Endothelial cell of umbilical vein (primary cell): ENCODE data around the gene ACER3. TPM values are rescaled to one million over a fixed set of nuclear protein-coding genes. Genes with fewer than 3 reads are reported as not detected.

Source experiments
- BruUV-seq: library from RNA; stranded (reverse); fragments of 400-500 nt; replicated peaks from 2 replicates; lab custom pipeline; 2021; lab: Mats Ljungman, UMichigan
- CTCF ChIA-PET: fragments of 300-600, 350-600 bp; sonication (Branson Sonifier 250); formaldehyde crosslinking; loops from one replicate; lab custom pipeline; 2021; ENCODE audit warnings: antibody characterized with exemption, inconsistent platforms; lab: Charles Lee
- POLR2A ChIA-PET: fragments of 300-600, 350-600 bp; sonication (Branson Sonifier 250); formaldehyde crosslinking; loops from one replicate; lab custom pipeline; 2021; ENCODE audit warnings: antibody characterized with exemption, inconsistent platforms; lab: Charles Lee
- DNase-seq: peaks from one replicate; pipeline ENCODE4 v3.0.0-alpha.2; 2011; ENCODE audit warnings: low read depth, low spot score
- FAIRE-seq: peaks from 2 replicates; lab custom pipeline; 2011; peaks lifted over from hg19 to GRCh38; lab: Jason Lieb, UNC
- H2AFZ ChIP-seq: 2 replicates; pipeline ENCODE4 v1.6.0; 2012; ENCODE audit warnings: low read depth, low read length, control low read depth, inconsistent platforms
- H3K27ac ChIP-seq: 2 replicates; pipeline ENCODE4 v1.5.1; 2011; ENCODE audit warnings: low read depth, mild to moderate bottlenecking, control low read depth, low read length, moderate library complexity; ENCODE audit not compliant: insufficient read depth
- H3K27me3 ChIP-seq, 2 experiments: 2 replicates each; pipeline versions ENCODE4 v1.6.0 to v1.6.1; 2011; ENCODE audit warnings: low read length in 2 of 2, mixed read lengths in 1 of 2; ENCODE audit not compliant: control insufficient read depth in 2 of 2, insufficient read depth in 2 of 2
- H3K36me3 ChIP-seq, 2 experiments: 2 replicates in 1 of 2; 3 replicates in 1 of 2; pipeline ENCODE4 v1.5.1; 2011; ENCODE audit warnings: low read length in 2 of 2, mild to moderate bottlenecking in 1 of 2, moderate library complexity in 1 of 2; ENCODE audit not compliant: control insufficient read depth in 2 of 2, insufficient read depth in 2 of 2; ENCODE audit errors: extremely low read depth in 1 of 2
- H3K4me1 ChIP-seq: 3 replicates; pipeline ENCODE4 v1.5.1; 2011; ENCODE audit warnings: mild to moderate bottlenecking, low read length; ENCODE audit not compliant: control insufficient read depth, insufficient read depth; ENCODE audit errors: extremely low read depth
- H3K4me2 ChIP-seq: 2 replicates; pipeline ENCODE4 v1.6.1; 2011; ENCODE audit warnings: low read length, control low read depth, mixed read lengths; ENCODE audit not compliant: insufficient read depth
- H3K4me3 ChIP-seq, 3 experiments: fragments of 200-600 bp in 1 of 3; sonication (generic), shearing (Covaris generic) in 1 of 3; replicated peaks in 1 of 3; 2 replicates each; pipeline ENCODE4 v1.5.1; 2011 to 2016; ENCODE audit warnings: control low read depth in 3 of 3, low read length in 3 of 3, mild to moderate bottlenecking in 2 of 3, inconsistent platforms in 1 of 3, low read depth in 1 of 3, moderate library complexity in 1 of 3; ENCODE audit not compliant: insufficient read depth in 1 of 3
- H3K79me2 ChIP-seq: 2 replicates; pipeline ENCODE4 v1.6.0; 2012; ENCODE audit warnings: low read length, inconsistent platforms; ENCODE audit not compliant: control insufficient read depth, insufficient read depth
- H3K9ac ChIP-seq: replicated peaks from 2 replicates; pipeline ENCODE3; 2011; ENCODE audit warnings: low read length, control low read depth; ENCODE audit not compliant: insufficient read depth; ENCODE audit errors: extremely low read depth
- H3K9me1 ChIP-seq: replicated peaks from 3 replicates; pipeline ENCODE4 v1.6.0; 2011; ENCODE audit warnings: mild to moderate bottlenecking, low read length; ENCODE audit not compliant: control insufficient read depth, insufficient read depth; ENCODE audit errors: extremely low read depth
- H3K9me3 ChIP-seq: replicated peaks from 2 replicates; pipeline ENCODE4 v1.5.1; 2012; ENCODE audit warnings: low read length, inconsistent platforms; ENCODE audit not compliant: control insufficient read depth, insufficient read depth
- H4K20me1 ChIP-seq: replicated peaks from 2 replicates; pipeline ENCODE3; 2011; ENCODE audit warnings: mild to moderate bottlenecking, low read length; ENCODE audit not compliant: control insufficient read depth, insufficient read depth; ENCODE audit errors: extremely low read depth
- CTCF ChIP-seq, 2 donors: IDR thresholded peaks; 1 replicate in 1 of 2; 2 replicates in 1 of 2; pipeline ENCODE4 v1.5.1; 2011; ENCODE audit warnings: low read length in 2 of 2, mild to moderate bottlenecking in 2 of 2, moderate library complexity in 2 of 2, control low read depth in 1 of 2, inconsistent platforms in 1 of 2, low read depth in 1 of 2; ENCODE audit not compliant: insufficient read depth in 1 of 2; ENCODE audit errors: extremely low read depth in 1 of 2
- EZH2 ChIP-seq: IDR thresholded peaks from 2 replicates; pipeline ENCODE4 v1.6.1; 2012; ENCODE audit warnings: borderline replicate concordance, low read depth, mild to moderate bottlenecking, moderate library complexity, low read length, inconsistent platforms; ENCODE audit not compliant: severe bottlenecking
- POLR2A ChIP-seq: IDR thresholded peaks from 2 replicates; pipeline ENCODE4 v1.6.1; 2012; ENCODE audit warnings: low read depth, mild to moderate bottlenecking, control low read depth, low read length
- POLR2AphosphoS5 ChIP-seq: IDR thresholded peaks from 2 replicates; pipeline ENCODE4 v1.6.1; 2012; ENCODE audit warnings: low read depth, mild to moderate bottlenecking, control low read depth, low read length, moderate library complexity; ENCODE audit not compliant: insufficient read depth
- dilution Hi-C: fragments of 300-500 bp; cut with MboI; formaldehyde crosslinking; loops from one replicate; pipeline ENCODE4 v1.15.0; 2019; ENCODE audit warnings: low sequenced_read_pairs; ENCODE audit not compliant: extremely low pct_ligation_motif_present
- intact Hi-C: fragments of 100-400 bp; cut with micrococcal nuclease; formaldehyde crosslinking; loops from one replicate; pipeline ENCODE4 v1.10.0; 2022
- polyA plus RNA-seq, 4 experiments: library from polyadenylated mRNA; depleted of rRNA in 3 of 4; stranded (reverse) in 3 of 4; unstranded in 1 of 4; fragments of >200 nt; gene quantifications; 2 replicates each; pipeline versions ENCODE4 v1.2.1 to v1.2.3, GENCODE V29; 2011 to 2012; ENCODE audit warnings: missing spikeins in 1 of 4
- total RNA-seq: library from RNA; stranded (reverse); gene quantifications from 2 replicates; pipeline ENCODE4 v1.2.3, GENCODE V29; 2021

Gene ACER3
- total and polyA plus RNA-seq, 2 donors (not counting 3 experiments of a cell fraction or from before 2014, with no cell fraction given) = 9.9 to 31.6 TPM

- POLR2A ChIA-PET = interaction anchor here (0.7 to 1.0 kb wide), 4 partner anchors 15 to 25 kb away, joined by 3 to 6 read pairs (median 4); no protein-coding TSS in a partner anchor
- dilution Hi-C loops = no loop called here
- TF ChIP-seq POLR2AphosphoS5 (peak; percentile 97), CTCF (IDR thresholded peaks at IDR 0.05; ENCODE audit: extremely low read depth in 1 of 2, insufficient read depth in 1 of 2, low read depth in 1 of 2, low read length in 2 of 2) (peak; percentile 44 to 58), EZH2 (no peak), POLR2A (peak; percentile 98)
- Histone ChIP-seq H4K20me1 (no peaks in the 10 kb centered on the region), H3K27me3 (no peaks in the 10 kb centered on the region), H3K9me3 (no peaks in the 10 kb centered on the region), H3K4me2 (peak within 1 kb of the TSS; percentile 84), H3K4me3 (peak within 1 kb of the TSS; percentile 48 to 75 (median 62)), H3K36me3 (no peaks in the 10 kb centered on the region), H3K4me1 (peaks cover 11% of the 10 kb centered on the region), H3K27ac (no peak within 1 kb of the TSS), H3K79me2 (no peaks in the 10 kb centered on the region), H3K9me1 (no peaks in the 10 kb centered on the region), H2AFZ (peak within 1 kb of the TSS; percentile 94), H3K9ac (peak within 1 kb of the TSS; percentile 39)
- intact Hi-C loops = loop anchor here (1.0 kb wide), 3 partner anchors 16 to 25 kb away; no protein-coding TSS in a partner anchor
- DNase-seq = peak; percentile 95
- CTCF ChIA-PET = interaction anchor here (0.9 to 6.4 kb wide), 8 partner anchors 11 to 48 kb away, joined by 3 to 148 read pairs (median 9); no protein-coding TSS in a partner anchor
- peak; percentile 86 for FAIRE-seq
- TSS peak; percentile 22 for BruUV-seq
These were observed 205.7 kb downstream of the ACER3 start, which contains the start of gene CAPN5 for GRCh38 chr11:77066229-77067042. Gene CAPN5 (plus strand): TSS chr11:77066971. CDS start chr11:77084887, 17,916 bp downstream.
